NCI-H510A treated with DMSO at 0.1 percent for 48 hours (cell line): ENCODE results near the gene GPC3.
"Not testable (repeated sequence)": the region's sequence is repeated elsewhere in the genome, so short reads cannot be mapped to it uniquely, and the experiment has no call there.

ENCODE experiments used
- DNase-seq: peaks from one replicate; lab custom pipeline; 2025; lab: John Stamatoyannopoulos, UW

The GPC3 gene

GRCh38 chrX:133995759-133996158, 10.4 kb upstream of the GPC3 start:
- no peak for DNase-seq

- DNase-seq, result no peak
These were observed 9.2 kb upstream of the GPC3 start for GRCh38 chrX:133994576-133994975.

GRCh38 chrX:133992882-133993281, 7.5 kb upstream of the GPC3 start:
- DNase-seq, result no peak

- no peak for DNase-seq
These were observed 6.4 kb upstream of the GPC3 start for GRCh38 chrX:133991814-133992213.

GRCh38 chrX:133991057-133991456, 5.7 kb upstream of the GPC3 start:
- DNase-seq, result not testable (repeated sequence)

GRCh38 chrX:133989993-133990392, 4.6 kb upstream of the GPC3 start:
- no peak for DNase-seq

GRCh38 chrX:133989490-133989889, 4.1 kb upstream of the GPC3 start:
- DNase-seq, result peak; percentile 9

- DNase-seq, result no peak
These were observed 2.6 kb upstream of the GPC3 start for GRCh38 chrX:133988010-133988409.

GRCh38 chrX:133987188-133987587, 1.8 kb upstream of the GPC3 start:
- DNase-seq, result no peak

GRCh38 chrX:133985967-133986683, 731 bp upstream of the GPC3 start:
- DNase-seq, result peak; percentile 74

- no peak for DNase-seq
These were observed 584 bp downstream of the GPC3 start for GRCh38 chrX:133984857-133985163.

GRCh38 chrX:133983974-133984845, 1.2 kb downstream of the GPC3 start:
- DNase-seq, result no peak

- DNase-seq, result no peak
These were observed 2.0 kb downstream of the GPC3 start for GRCh38 chrX:133983256-133983973.

GRCh38 chrX:133981924-133982323, 3.5 kb downstream of the GPC3 start:
- DNase-seq, result no peak

- no peak for DNase-seq
These were observed 4.4 kb downstream of the GPC3 start for GRCh38 chrX:133980832-133981588.

- DNase-seq, result no peak
These were observed 5.0 kb downstream of the GPC3 start for GRCh38 chrX:133980406-133980805.

- DNase-seq, result peak; percentile 8
These were observed 5.7 kb downstream of the GPC3 start for GRCh38 chrX:133979641-133980230.

GRCh38 chrX:133973704-133974103, 11.7 kb downstream of the GPC3 start:
- DNase-seq, result no peak

GRCh38 chrX:133972916-133973315, 12.5 kb downstream of the GPC3 start:
- DNase-seq, result no peak

- no peak for DNase-seq
These were observed 13.8 kb downstream of the GPC3 start for GRCh38 chrX:133971586-133971985.

- no peak for DNase-seq
These were observed 15.3 kb downstream of the GPC3 start for GRCh38 chrX:133970076-133970475.

- no peak for DNase-seq
These were observed 16.2 kb downstream of the GPC3 start for GRCh38 chrX:133969191-133969590.
